Activated CD4-positive, alpha-beta T cell treated with anti-CD3 and anti-CD28 coated beads, Interleukin-10, Interleukin-2, amounts not matched to agents 100 ng/mL and 50 ng/mL, durations not matched to agents 16 hours and 8 hours (primary cell): Measurements from ENCODE around the gene VASH1.

Source experiments
- DNase-seq: peaks from one replicate; pipeline ENCODE4 v3.0.0-alpha.2; 2020

VASH1 gene

GRCh38 chr14:76772300-76773187 lies 11.3 kb downstream of the VASH1 start:
- no peak for DNase-seq

DNA sequence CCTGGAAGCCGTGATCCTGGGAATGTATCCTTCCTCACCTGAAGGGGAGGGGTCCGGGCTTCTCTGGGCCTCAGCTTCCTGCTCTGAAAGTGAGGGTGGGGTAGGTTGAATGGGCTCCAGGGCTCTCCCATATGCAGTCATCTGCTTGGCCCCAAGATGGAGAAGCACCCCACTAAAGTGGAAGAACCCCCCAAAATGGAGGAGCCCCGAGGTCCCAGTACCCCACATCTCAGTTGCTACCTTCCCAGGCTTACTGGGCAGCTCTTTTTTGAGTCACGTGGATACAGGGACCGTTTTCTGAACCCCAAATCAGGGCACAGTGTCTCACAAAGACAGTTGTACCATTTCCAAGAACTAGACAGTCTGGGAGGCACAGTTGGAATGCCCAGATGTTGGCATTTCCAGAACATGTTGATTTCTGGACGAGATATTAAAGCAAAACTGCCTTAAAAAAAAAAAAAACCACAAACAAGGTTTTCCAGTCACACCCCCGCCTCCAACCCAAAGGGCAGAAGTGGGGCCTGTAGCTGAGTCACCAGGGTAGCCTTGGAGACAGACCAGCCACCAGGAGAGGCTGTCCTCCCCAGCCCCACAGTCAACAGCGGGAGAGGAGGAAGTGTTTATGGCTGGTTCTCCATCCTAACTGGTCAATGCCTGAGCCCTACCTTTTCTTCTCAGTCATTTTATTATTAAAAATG lies 12.1 kb downstream of the VASH1 start:
- DNase-seq: peak; percentile 45

DNA sequence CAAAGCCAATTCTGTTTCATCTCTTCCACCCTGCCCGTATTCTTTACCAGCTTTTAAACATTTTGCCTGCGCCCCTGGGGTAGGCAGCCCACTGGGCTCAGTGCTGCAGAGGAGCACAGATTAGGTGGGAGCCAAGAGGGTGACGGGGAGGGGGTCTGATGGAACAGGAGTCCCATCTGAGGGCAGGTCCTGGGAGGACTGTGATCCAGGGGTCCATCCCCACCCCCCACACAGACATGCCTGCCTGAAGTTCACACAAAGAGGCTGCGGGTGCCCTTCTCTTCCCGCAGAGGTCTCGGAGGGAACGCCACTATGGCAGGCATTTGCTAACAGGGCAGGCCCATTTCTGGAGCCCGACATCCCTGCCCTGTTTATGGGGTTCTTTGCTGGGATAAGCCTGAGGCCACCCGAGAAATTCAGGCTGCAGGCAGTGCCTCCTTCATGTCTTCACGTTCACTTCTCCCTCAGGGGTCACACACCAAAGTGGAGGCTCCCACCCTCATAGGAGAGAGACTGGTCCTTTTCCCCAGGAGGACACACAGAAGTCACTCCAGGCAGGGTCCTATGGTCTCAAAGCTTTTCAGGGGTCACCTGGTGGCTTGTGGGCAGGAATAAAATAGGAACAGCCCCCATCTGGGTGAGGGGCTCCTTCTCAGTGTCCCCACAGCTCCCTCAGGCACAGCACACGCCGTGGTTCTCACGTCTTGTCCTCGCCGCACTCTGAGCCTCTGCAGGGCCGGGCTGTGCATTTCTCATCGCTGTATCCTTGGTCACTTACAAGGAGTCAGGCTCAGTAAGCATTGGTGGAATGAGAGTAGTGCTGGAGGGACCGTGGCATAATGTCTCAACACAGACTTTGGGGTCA lies 12.9 kb downstream of the VASH1 start:
- DNase-seq: no peak

GRCh38 chr14:76774821-76775694 lies 13.8 kb downstream of the VASH1 start:
- no peak for DNase-seq

GRCh38 chr14:76775695-76776427 lies 14.6 kb downstream of the VASH1 start:
- no peak for DNase-seq

- no peak for DNase-seq
Observed at GRCh38 chr14:76776428-76777251, 15.4 kb downstream of the VASH1 start.

GRCh38 chr14:76777721-76778120 lies 16.5 kb downstream of the VASH1 start:
- DNase-seq: no peak

DNA sequence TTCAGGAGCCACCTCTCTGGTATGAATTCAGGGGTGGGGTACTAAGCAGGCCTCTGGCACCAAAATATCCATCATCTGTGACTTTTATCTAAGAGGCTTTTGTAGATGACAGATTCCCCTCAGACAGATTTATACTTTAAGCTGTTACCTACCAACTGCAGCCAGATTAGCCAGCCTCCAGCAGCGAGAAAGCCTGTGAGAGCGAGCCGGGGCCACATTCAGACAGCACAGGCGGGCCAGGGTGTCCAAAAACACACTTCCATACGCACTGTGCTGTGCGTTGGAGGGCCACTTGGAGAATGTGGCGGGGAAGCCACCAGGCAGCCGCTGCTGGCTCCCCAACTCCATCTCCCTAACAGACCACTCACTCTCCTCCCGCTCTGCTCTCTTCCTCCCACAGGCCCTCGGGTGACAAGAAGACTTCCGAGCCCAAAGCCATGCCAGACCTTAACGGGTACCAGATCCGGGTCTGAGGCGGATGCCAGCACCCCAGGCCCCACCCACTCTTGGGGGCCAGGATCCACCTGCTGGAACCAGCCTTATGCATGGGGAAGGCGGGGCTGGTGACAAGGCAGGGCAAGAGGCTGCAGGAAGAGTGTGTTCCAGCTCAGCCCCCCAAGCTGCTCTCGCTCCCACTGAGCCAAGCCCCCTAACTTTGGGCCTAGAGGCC lies 17.4 kb downstream of the VASH1 start:
- no peak for DNase-seq

- DNase-seq: no peak
Observed at GRCh38 chr14:76779221-76780057, 18.2 kb downstream of the VASH1 start.

GRCh38 chr14:76780058-76780345 lies 18.7 kb downstream of the VASH1 start:
- DNase-seq: no peak

GRCh38 chr14:76780360-76780759 lies 19.1 kb downstream of the VASH1 start:
- no peak for DNase-seq

DNA sequence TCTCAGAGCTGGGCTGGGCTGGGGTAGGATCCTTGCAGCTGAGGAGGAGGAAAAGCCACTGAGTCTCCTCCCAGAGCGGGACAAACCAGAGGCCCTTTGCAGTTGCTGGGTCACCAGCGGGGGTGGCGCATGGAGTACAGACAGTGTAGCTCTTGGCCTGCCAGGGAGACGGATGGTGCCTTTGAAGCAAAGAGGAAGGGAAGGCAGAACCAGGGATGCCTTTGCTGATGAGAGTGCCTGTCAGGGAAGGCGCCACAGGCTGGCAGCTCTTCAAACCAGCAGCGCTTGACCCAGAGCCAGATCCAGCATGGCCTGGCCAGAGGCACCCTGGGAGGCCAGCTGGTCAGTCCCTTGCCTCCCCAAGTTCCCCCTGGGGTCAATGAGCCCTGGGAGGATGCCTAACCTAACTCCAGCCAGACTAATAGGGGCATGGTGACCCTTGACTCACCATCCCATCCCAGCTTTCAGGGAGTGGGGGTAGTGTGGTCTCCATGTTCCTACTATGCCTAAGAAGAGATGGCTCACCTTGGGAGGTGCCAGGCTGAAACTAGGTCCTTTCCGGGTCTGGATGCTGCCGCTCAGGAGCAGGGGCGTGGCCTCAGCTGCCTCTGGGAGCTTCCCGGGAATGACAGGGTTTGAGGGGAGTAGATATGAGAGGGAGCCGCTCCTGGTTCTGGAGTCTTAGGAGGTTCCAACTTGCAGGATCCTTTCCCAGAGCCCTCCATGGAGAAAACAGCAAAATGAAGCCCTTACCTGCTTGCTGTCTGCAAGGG lies 19.8 kb downstream of the VASH1 start:
- DNase-seq: no peak

GRCh38 chr14:76781648-76782051 lies 20.4 kb downstream of the VASH1 start:
- peak; percentile 30 for DNase-seq

DNA sequence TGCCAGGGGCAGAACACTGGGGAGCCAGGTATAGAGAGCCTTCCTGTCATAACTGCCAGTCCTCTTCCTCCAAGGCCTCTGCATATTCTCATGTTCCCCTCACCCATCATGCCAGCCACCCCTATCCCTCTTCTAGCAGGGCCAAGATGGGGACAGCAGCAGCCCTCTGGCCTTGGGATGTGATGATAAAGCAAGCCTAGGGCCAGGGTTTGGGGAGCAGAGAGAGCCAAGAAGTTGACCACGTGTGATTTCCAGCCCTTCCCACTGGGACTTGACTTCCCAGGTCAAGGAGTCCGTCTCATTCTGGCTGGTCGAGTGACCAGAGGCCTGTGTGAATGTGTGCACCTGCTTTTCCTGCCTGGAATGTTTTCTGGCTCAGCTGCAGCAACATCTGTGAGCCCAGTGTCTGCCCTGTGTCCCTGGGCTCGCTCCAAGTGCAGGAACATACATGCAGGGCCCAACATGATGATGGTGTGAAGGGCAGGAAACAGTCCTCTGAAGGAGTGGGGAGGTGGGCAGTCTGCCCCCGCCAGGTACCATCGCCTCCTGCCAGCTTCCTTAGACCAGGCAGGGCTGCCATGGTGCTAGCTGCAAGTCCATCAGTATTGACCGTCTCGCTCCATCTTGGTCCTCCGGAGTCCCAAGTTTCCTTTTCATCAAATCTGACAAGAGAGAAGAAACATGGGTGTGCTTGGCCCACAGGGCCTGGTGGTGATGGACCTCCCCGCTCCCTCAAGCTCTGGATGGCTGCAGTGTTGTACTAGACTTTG lies 21.0 kb downstream of the VASH1 start:
- DNase-seq: no peak

DNA sequence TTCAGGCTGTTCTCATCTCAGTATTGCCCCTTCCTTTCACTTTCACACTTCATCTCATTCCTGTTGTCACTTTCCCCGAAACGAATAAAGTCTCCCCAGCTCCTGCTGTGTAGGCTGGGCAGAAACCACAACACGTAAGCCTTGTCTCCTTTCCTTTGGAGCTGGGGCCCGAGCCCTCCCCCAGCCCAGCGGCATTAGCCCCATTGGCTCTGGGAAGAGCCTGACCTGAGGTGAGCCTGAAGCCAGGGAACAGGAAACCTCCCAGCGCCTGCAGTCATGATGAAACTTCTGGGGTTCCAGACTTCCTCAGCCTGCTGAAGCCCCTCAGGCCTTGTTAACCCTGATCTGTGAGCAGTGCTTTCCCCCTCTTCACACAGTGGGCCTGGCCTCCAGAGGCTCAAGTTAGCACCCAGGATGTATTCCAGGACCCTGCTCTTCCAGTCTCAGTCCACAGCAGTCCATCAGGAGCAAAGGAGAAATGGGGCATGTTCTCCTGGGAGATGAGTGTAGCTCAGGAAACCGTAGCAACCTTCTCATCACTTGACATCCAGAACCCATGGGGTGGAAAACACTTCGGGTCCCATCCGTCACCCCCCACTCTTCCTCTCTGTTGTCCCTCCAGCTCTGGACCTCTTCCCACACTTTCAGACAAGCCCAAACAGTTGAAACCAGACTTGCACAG lies 21.8 kb downstream of the VASH1 start:
- DNase-seq: peak; percentile 59

DNA sequence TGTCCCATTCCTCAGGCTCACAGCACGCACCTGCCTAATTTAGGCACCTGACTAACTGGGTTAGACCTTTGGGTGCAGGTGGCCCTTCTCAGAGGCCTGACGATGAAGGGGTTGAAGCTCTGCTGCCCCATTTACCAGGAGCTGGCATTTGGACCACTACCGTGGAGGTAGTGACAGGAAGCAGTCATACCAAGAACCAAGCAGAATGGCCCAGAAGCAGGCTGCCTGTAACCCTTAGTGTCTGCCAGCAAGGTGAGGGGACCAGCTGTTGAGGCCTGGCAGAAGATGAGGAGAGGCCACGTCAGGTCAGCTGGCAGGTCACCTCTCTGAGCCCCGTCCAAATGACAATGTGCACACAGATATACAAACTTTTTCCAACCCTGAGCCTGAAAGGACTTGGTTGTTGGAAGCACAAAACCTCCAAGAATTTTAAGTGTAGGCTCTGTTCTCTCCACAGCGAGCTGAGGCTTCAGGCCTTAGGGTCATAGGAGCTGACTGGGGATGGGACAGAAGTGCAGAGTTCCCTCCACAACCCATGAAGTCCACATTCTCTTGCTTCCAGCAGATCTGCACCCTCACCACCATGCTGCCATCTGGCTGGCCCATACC lies 23.1 kb downstream of the VASH1 start:
- DNase-seq: no peak

GRCh38 chr14:76784881-76785280 lies 23.6 kb downstream of the VASH1 start:
- peak; percentile 63 for DNase-seq
